Mesenchymal stem cell (in vitro differentiated cells and primary cell): ENCODE measurements around the gene CDRT15L2.
"Not testable (repeated sequence)": the region's sequence is repeated elsewhere in the genome, so short reads cannot be mapped to it uniquely, and the experiment has no call there.

Experiments used
- DNase-seq: peaks from one replicate; pipeline ENCODE4 v3.0.0-alpha.2; 2013
- H2AFZ ChIP-seq: one replicate; pipeline ENCODE4 v1.6.1; 2013; ENCODE audit warnings: low read depth, mild to moderate bottlenecking, control low read depth, inconsistent platforms, low read length, moderate library complexity
- H2AK5ac ChIP-seq: 2 replicates; pipeline ENCODE4 v1.6.1; 2013; ENCODE audit warnings: low read length, moderate library complexity, mild to moderate bottlenecking, inconsistent platforms; ENCODE audit not compliant: severe bottlenecking
- H2BK120ac ChIP-seq: one replicate; pipeline ENCODE4 v1.6.1; 2013; ENCODE audit warnings: low read depth, mild to moderate bottlenecking, inconsistent platforms, low read length, moderate library complexity
- H2BK12ac ChIP-seq, 2 experiments: one replicate each; pipeline ENCODE4 v1.6.1; 2013; ENCODE audit warnings: inconsistent platforms in 2 of 2, low read length in 2 of 2, mild to moderate bottlenecking in 2 of 2, moderate library complexity in 2 of 2, control low read depth in 1 of 2
- H2BK15ac ChIP-seq: one replicate; pipeline ENCODE4 v1.6.1; 2013; ENCODE audit warnings: mild to moderate bottlenecking, low read depth, inconsistent platforms; ENCODE audit not compliant: poor library complexity, severe bottlenecking
- H2BK5ac ChIP-seq: 2 replicates; pipeline ENCODE4 v1.6.1; 2013; ENCODE audit warnings: low read depth, mild to moderate bottlenecking, low read length, control low read depth, inconsistent platforms; ENCODE audit not compliant: poor library complexity, severe bottlenecking
- H3K14ac ChIP-seq, 2 experiments: one replicate each; pipeline ENCODE4 v1.6.1; 2013; ENCODE audit warnings: inconsistent platforms in 2 of 2, low read length in 2 of 2, control low read depth in 1 of 2, mild to moderate bottlenecking in 1 of 2, moderate library complexity in 1 of 2
- H3K18ac ChIP-seq, 2 experiments: one replicate each; pipeline ENCODE4 v1.6.1; 2013; ENCODE audit warnings: inconsistent platforms in 2 of 2, low read length in 2 of 2, control low read depth in 1 of 2, low read depth in 1 of 2, mild to moderate bottlenecking in 1 of 2
- H3K23ac ChIP-seq, 2 experiments: one replicate each; pipeline ENCODE4 v1.6.1; 2013; ENCODE audit warnings: inconsistent platforms in 2 of 2, low read length in 2 of 2, mild to moderate bottlenecking in 2 of 2, moderate library complexity in 2 of 2, control low read depth in 1 of 2
- H3K27ac ChIP-seq: 2 replicates; pipeline ENCODE4 v1.5.1; 2013; ENCODE audit warnings: mild to moderate bottlenecking, moderate library complexity, low read length, control low read depth, inconsistent platforms; ENCODE audit not compliant: poor library complexity, severe bottlenecking
- H3K27me3 ChIP-seq, 2 experiments: 2 replicates each; pipeline versions ENCODE4 v1.6.1 to v1.7.0; 2013; ENCODE audit warnings: low read length in 2 of 2, mild to moderate bottlenecking in 2 of 2, moderate library complexity in 2 of 2, control low read depth in 1 of 2, inconsistent platforms in 1 of 2; ENCODE audit not compliant: control insufficient read depth in 1 of 2, insufficient read depth in 1 of 2
- H3K36me3 ChIP-seq, 2 experiments: 2 replicates each; pipeline versions ENCODE4 v1.6.1 to v1.7.0; 2013; ENCODE audit warnings: low read length in 2 of 2, control low read depth in 1 of 2, inconsistent platforms in 1 of 2, low read depth in 1 of 2, mild to moderate bottlenecking in 1 of 2; ENCODE audit not compliant: insufficient read depth in 2 of 2, control insufficient read depth in 1 of 2
- H3K4ac ChIP-seq, 2 experiments: one replicate each; pipeline ENCODE4 v1.6.1; 2013; ENCODE audit warnings: inconsistent platforms in 2 of 2, low read length in 2 of 2, mild to moderate bottlenecking in 2 of 2, moderate library complexity in 2 of 2, control low read depth in 1 of 2, low read depth in 1 of 2
- H3K4me1 ChIP-seq: 2 replicates; pipeline ENCODE4 v1.6.1; 2013; ENCODE audit warnings: low read depth, low read length, control low read depth; ENCODE audit not compliant: control insufficient read depth, insufficient read depth
- H3K4me2 ChIP-seq: 2 replicates; pipeline ENCODE4 v1.6.1; 2013; ENCODE audit warnings: low read length, mild to moderate bottlenecking, inconsistent platforms; ENCODE audit not compliant: poor library complexity, severe bottlenecking
- H3K4me3 ChIP-seq, 2 experiments: 2 replicates each; pipeline versions ENCODE4 v1.5.1 to v1.7.0; 2013; ENCODE audit warnings: low read length in 2 of 2, mild to moderate bottlenecking in 2 of 2, control low read depth in 1 of 2, low read depth in 1 of 2; ENCODE audit not compliant: insufficient read depth in 1 of 2
- H3K79me1 ChIP-seq: replicated peaks from 2 replicates; pipeline ENCODE4 v1.6.1; 2013; ENCODE audit warnings: mild to moderate bottlenecking, control low read depth, low read length, inconsistent platforms; ENCODE audit not compliant: poor library complexity, severe bottlenecking
- H3K9ac ChIP-seq: 2 replicates; pipeline ENCODE4 v1.7.0; 2013; ENCODE audit warnings: mild to moderate bottlenecking, low read length, moderate library complexity
- H3K9me3 ChIP-seq: 2 replicates; pipeline ENCODE4 v1.7.0; 2013; ENCODE audit warnings: mild to moderate bottlenecking, low read length; ENCODE audit not compliant: control insufficient read depth
- H4K8ac ChIP-seq: one replicate; pipeline ENCODE4 v1.6.1; 2013; ENCODE audit warnings: inconsistent platforms, mild to moderate bottlenecking, low read length, moderate library complexity
- H4K91ac ChIP-seq: one replicate; pipeline ENCODE4 v1.6.1; 2013; ENCODE audit warnings: mild to moderate bottlenecking, low read length, inconsistent platforms
- WGBS: methylation state at CpG from one replicate; pipeline ENCODE4 v1.1.7; 2013; ENCODE audit warnings: mixed read lengths; 5-methylcytosine and 5-hydroxymethylcytosine counted together

Gene CDRT15L2

GRCh38 chr17:20565711-20566110 lies 13.8 kb upstream of the CDRT15L2 start:
- no peaks in the 10 kb centered on the region for H3K4me1 ChIP-seq
- H3K18ac ChIP-seq = no peak overlapping the region
- no peak overlapping the region for H3K9ac ChIP-seq
- no peaks in the 10 kb centered on the region for H3K79me1 ChIP-seq
- H3K4me3 ChIP-seq = no peak overlapping the region
- no peak overlapping the region for H3K14ac ChIP-seq
- no peak overlapping the region for H2AK5ac ChIP-seq
- no peak overlapping the region for H2BK15ac ChIP-seq
- H3K36me3 ChIP-seq = no peaks in the 10 kb centered on the region
- H2BK120ac ChIP-seq = no peak overlapping the region
- H3K23ac ChIP-seq = no peak overlapping the region
- no peak overlapping the region for H4K8ac ChIP-seq
- no peaks in the 10 kb centered on the region for H3K9me3 ChIP-seq
- H2BK5ac ChIP-seq = no peak overlapping the region
- no peak overlapping the region for H3K4ac ChIP-seq
- no peak overlapping the region for H3K27ac ChIP-seq
- no peak overlapping the region for H3K4me2 ChIP-seq
- no peak overlapping the region for H2AFZ ChIP-seq
- H2BK12ac ChIP-seq = no peak overlapping the region
- WGBS = 91% methylated on average over 5 of the region's 5 CpGs
- H3K27me3 ChIP-seq = no peaks in the 10 kb centered on the region
- DNase-seq = no peak
- no peak overlapping the region for H4K91ac ChIP-seq

- DNase-seq, H3K9me3 ChIP-seq, H3K27ac ChIP-seq, H3K4me1 ChIP-seq, H2BK5ac ChIP-seq, H3K18ac ChIP-seq, H3K4ac ChIP-seq, H4K8ac ChIP-seq, H3K27me3 ChIP-seq, H2AFZ ChIP-seq, H2BK120ac ChIP-seq, H3K9ac ChIP-seq, H3K14ac ChIP-seq, H4K91ac ChIP-seq, H2AK5ac ChIP-seq, H3K4me2 ChIP-seq, H2BK15ac ChIP-seq, H2BK12ac ChIP-seq, H3K4me3 ChIP-seq, H3K23ac ChIP-seq, H3K79me1 ChIP-seq, H3K36me3 ChIP-seq: not testable (repeated sequence)
- WGBS = 76% methylated on average over 12 of the region's 12 CpGs
Measured at GRCh38 chr17:20566736-20567135, 12.8 kb upstream of the CDRT15L2 start.

DNA sequence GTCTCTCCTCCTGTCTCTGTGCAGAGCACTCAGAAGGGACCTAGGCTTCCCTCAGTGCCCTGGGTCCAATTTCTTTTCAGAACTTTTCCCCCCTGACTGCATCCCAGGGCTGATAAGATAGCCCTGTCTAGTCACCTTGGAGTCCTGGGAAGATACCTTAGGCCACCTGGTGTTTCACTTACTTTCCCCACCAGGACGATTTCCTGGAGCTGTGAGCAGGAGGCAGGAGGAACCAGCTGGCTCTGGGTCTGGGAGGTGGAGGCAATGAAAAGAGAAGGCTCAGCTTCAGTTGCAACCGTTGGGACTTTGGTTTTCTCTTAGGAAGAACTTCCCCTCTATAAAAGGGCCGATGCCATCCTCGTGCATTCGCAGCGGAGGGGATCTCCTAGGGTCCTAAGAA lies 12.1 kb upstream of the CDRT15L2 start:
- H3K18ac ChIP-seq, H3K9me3 ChIP-seq, H3K23ac ChIP-seq, H3K4me1 ChIP-seq, H2AK5ac ChIP-seq, H3K27me3 ChIP-seq, H3K4me2 ChIP-seq, H3K4ac ChIP-seq, H3K27ac ChIP-seq, H3K79me1 ChIP-seq, H4K91ac ChIP-seq, H2BK120ac ChIP-seq, H3K14ac ChIP-seq, DNase-seq, H3K36me3 ChIP-seq, H4K8ac ChIP-seq, H2BK5ac ChIP-seq, H2BK12ac ChIP-seq, H2BK15ac ChIP-seq, H3K4me3 ChIP-seq, H2AFZ ChIP-seq, H3K9ac ChIP-seq: not testable (repeated sequence)
- WGBS = 80% methylated on average over 5 of the region's 6 CpGs

DNA sequence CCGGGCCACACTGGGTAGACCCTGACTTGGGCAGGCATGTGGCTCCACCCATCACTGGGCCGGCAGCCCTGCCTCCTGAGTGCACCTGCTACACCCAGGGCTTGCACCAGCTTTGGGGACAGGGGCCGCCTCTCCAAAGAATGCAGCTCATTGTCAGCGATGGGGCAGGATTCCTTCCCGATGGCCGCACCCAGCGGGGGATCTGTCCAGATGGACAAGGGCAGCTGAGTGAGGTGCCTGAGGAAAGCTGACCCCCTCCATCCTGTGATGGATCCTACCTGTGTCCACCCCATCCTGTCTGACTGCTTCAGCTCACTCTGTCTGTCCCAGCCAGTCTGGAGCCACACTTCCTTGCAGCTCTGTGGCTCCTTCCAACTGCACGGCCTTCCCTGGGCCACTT lies 10.9 kb upstream of the CDRT15L2 start:
- H2AK5ac ChIP-seq, H3K4ac ChIP-seq, H3K9me3 ChIP-seq, H3K4me1 ChIP-seq, H3K4me3 ChIP-seq, H3K79me1 ChIP-seq, H3K14ac ChIP-seq, H2BK15ac ChIP-seq, H3K23ac ChIP-seq, H3K4me2 ChIP-seq, H2BK12ac ChIP-seq, H4K8ac ChIP-seq, H2AFZ ChIP-seq, H3K36me3 ChIP-seq, H3K27me3 ChIP-seq, H4K91ac ChIP-seq, H3K18ac ChIP-seq, DNase-seq, H3K9ac ChIP-seq, H2BK5ac ChIP-seq, H3K27ac ChIP-seq, H2BK120ac ChIP-seq: not testable (repeated sequence)
- 91% methylated on average over 8 of the region's 8 CpGs for WGBS
